ENCODE data around the gene DOCK10.

Gene DOCK10

GRCh38 chr2:224909885-224910573 is 132.2 kb downstream of the DOCK10 start:
- Histone ChIP-seq H3K4me1 (ENCODE audit: control insufficient read depth, insufficient read depth, low read length, poor library complexity, severe bottlenecking) (peaks cover 12% of the 10 kb centered on the region), H3K4me3 (ENCODE audit: insufficient read depth, low read depth, low read length, poor library complexity, severe bottlenecking) (no peak overlapping the region), H3K27ac (ENCODE audit: insufficient read depth, low read length, poor library complexity, severe bottlenecking) (no peak overlapping the region), H3K9me3 (ENCODE audit: control insufficient read depth, low read length) (no peaks in the 10 kb centered on the region), H3K27me3 (replicated peaks; ENCODE audit: control insufficient read depth, insufficient read depth, low read length, poor library complexity, severe bottlenecking) (no peaks in the 10 kb centered on the region), H3K36me3 (ENCODE audit: control insufficient read depth, insufficient read depth, low read length) (peaks cover 11% of the 10 kb centered on the region)
- peak in 2 of 3 donors; percentile 6 to 15 for DNase-seq

GRCh38 chr2:224908818-224909217 is 133.4 kb downstream of the DOCK10 start:
- Histone ChIP-seq H3K27ac (ENCODE audit: insufficient read depth, low read length, poor library complexity, severe bottlenecking) (no peak overlapping the region), H3K36me3 (ENCODE audit: control insufficient read depth, insufficient read depth, low read length) (peaks cover 11% of the 10 kb centered on the region), H3K4me3 (ENCODE audit: insufficient read depth, low read depth, low read length, poor library complexity, severe bottlenecking) (no peak overlapping the region), H3K27me3 (replicated peaks; ENCODE audit: control insufficient read depth, insufficient read depth, low read length, poor library complexity, severe bottlenecking) (no peaks in the 10 kb centered on the region), H3K4me1 (ENCODE audit: control insufficient read depth, insufficient read depth, low read length, poor library complexity, severe bottlenecking) (peaks cover 12% of the 10 kb centered on the region), H3K9me3 (ENCODE audit: control insufficient read depth, low read length) (no peaks in the 10 kb centered on the region)
- no peak for DNase-seq

- Histone ChIP-seq H3K4me3 (ENCODE audit: insufficient read depth, low read depth, low read length, poor library complexity, severe bottlenecking) (no peak overlapping the region), H3K36me3 (ENCODE audit: control insufficient read depth, insufficient read depth, low read length) (peaks cover 12% of the 10 kb centered on the region)
- DNase-seq: no peak
Measured at GRCh38 chr2:224904381-224904780, 137.9 kb downstream of the DOCK10 start.

GRCh38 chr2:224903621-224904020 is 138.6 kb downstream of the DOCK10 start:
- Histone ChIP-seq H3K9me3 (ENCODE audit: control insufficient read depth, low read length) (no peaks in the 10 kb centered on the region), H3K36me3 (ENCODE audit: control insufficient read depth, insufficient read depth, low read length) (peaks cover 16% of the 10 kb centered on the region), H3K27me3 (replicated peaks; ENCODE audit: control insufficient read depth, insufficient read depth, low read length, poor library complexity, severe bottlenecking) (no peaks in the 10 kb centered on the region), H3K4me3 (ENCODE audit: insufficient read depth, low read depth, low read length, poor library complexity, severe bottlenecking) (no peak overlapping the region), H3K27ac (ENCODE audit: insufficient read depth, low read length, poor library complexity, severe bottlenecking) (no peak overlapping the region), H3K4me1 (ENCODE audit: control insufficient read depth, insufficient read depth, low read length, poor library complexity, severe bottlenecking) (no peaks in the 10 kb centered on the region)
- DNase-seq: no peak

More at GRCh38 chr2:224904381-224904780, 137.9 kb downstream of the DOCK10 start:
- H3K4me1 ChIP-seq (ENCODE audit: control insufficient read depth, insufficient read depth, low read length, poor library complexity, severe bottlenecking): no peaks in the 10 kb centered on the region
- H3K27ac ChIP-seq (ENCODE audit: insufficient read depth, low read length, poor library complexity, severe bottlenecking): no peak overlapping the region
- H3K27me3 ChIP-seq (replicated peaks; ENCODE audit: control insufficient read depth, insufficient read depth, low read length, poor library complexity, severe bottlenecking): no peaks in the 10 kb centered on the region
- no peaks in the 10 kb centered on the region for H3K9me3 ChIP-seq (ENCODE audit: control insufficient read depth, low read length)

GRCh38 chr2:224901121-224901676 is 141.1 kb downstream of the DOCK10 start:
- H3K4me3 ChIP-seq (ENCODE audit: insufficient read depth, low read depth, low read length, poor library complexity, severe bottlenecking): no peak overlapping the region
- H3K9me3 ChIP-seq (ENCODE audit: control insufficient read depth, low read length): no peaks in the 10 kb centered on the region
- H3K36me3 ChIP-seq (ENCODE audit: control insufficient read depth, insufficient read depth, low read length): peaks cover 17% of the 10 kb centered on the region
- no peak overlapping the region for H3K27ac ChIP-seq (ENCODE audit: insufficient read depth, low read length, poor library complexity, severe bottlenecking)
- H3K4me1 ChIP-seq (ENCODE audit: control insufficient read depth, insufficient read depth, low read length, poor library complexity, severe bottlenecking): no peaks in the 10 kb centered on the region
- H3K27me3 ChIP-seq (replicated peaks; ENCODE audit: control insufficient read depth, insufficient read depth, low read length, poor library complexity, severe bottlenecking): no peaks in the 10 kb centered on the region
- DNase-seq: no peak

- no peaks in the 10 kb centered on the region for H3K27me3 ChIP-seq (replicated peaks; ENCODE audit: control insufficient read depth, insufficient read depth, low read length, poor library complexity, severe bottlenecking)
- no peak overlapping the region for H3K27ac ChIP-seq (ENCODE audit: insufficient read depth, low read length, poor library complexity, severe bottlenecking)
- H3K36me3 ChIP-seq (ENCODE audit: control insufficient read depth, insufficient read depth, low read length): peaks cover 16% of the 10 kb centered on the region
- no peak overlapping the region for H3K4me3 ChIP-seq (ENCODE audit: insufficient read depth, low read depth, low read length, poor library complexity, severe bottlenecking)
- H3K9me3 ChIP-seq (ENCODE audit: control insufficient read depth, low read length): no peaks in the 10 kb centered on the region
- no peaks in the 10 kb centered on the region for H3K4me1 ChIP-seq (ENCODE audit: control insufficient read depth, insufficient read depth, low read length, poor library complexity, severe bottlenecking)
- DNase-seq: no peak
Measured at GRCh38 chr2:224895377-224895776, 146.9 kb downstream of the DOCK10 start.

- H3K4me1 ChIP-seq (ENCODE audit: control insufficient read depth, insufficient read depth, low read length, poor library complexity, severe bottlenecking): no peaks in the 10 kb centered on the region
- H3K27me3 ChIP-seq (replicated peaks; ENCODE audit: control insufficient read depth, insufficient read depth, low read length, poor library complexity, severe bottlenecking): no peaks in the 10 kb centered on the region
- H3K27ac ChIP-seq (ENCODE audit: insufficient read depth, low read length, poor library complexity, severe bottlenecking): no peak overlapping the region
- no peaks in the 10 kb centered on the region for H3K9me3 ChIP-seq (ENCODE audit: control insufficient read depth, low read length)
- DNase-seq: no peak
- H3K36me3 ChIP-seq (ENCODE audit: control insufficient read depth, insufficient read depth, low read length): peaks cover 16% of the 10 kb centered on the region
- no peak overlapping the region for H3K4me3 ChIP-seq (ENCODE audit: insufficient read depth, low read depth, low read length, poor library complexity, severe bottlenecking)
Measured at GRCh38 chr2:224894356-224894755, 147.9 kb downstream of the DOCK10 start.

- no peaks in the 10 kb centered on the region for H3K4me1 ChIP-seq (ENCODE audit: control insufficient read depth, insufficient read depth, low read length, poor library complexity, severe bottlenecking)
- peaks cover 15% of the 10 kb centered on the region for H3K36me3 ChIP-seq (ENCODE audit: control insufficient read depth, insufficient read depth, low read length)
- H3K9me3 ChIP-seq (ENCODE audit: control insufficient read depth, low read length): no peaks in the 10 kb centered on the region
- no peak overlapping the region for H3K27ac ChIP-seq (ENCODE audit: insufficient read depth, low read length, poor library complexity, severe bottlenecking)
- DNase-seq: no peak
- no peak overlapping the region for H3K4me3 ChIP-seq (ENCODE audit: insufficient read depth, low read depth, low read length, poor library complexity, severe bottlenecking)
- no peaks in the 10 kb centered on the region for H3K27me3 ChIP-seq (replicated peaks; ENCODE audit: control insufficient read depth, insufficient read depth, low read length, poor library complexity, severe bottlenecking)
Measured at GRCh38 chr2:224893848-224894247, 148.4 kb downstream of the DOCK10 start.

GRCh38 chr2:224892574-224893204 is 149.6 kb downstream of the DOCK10 start:
- H3K4me1 ChIP-seq (ENCODE audit: control insufficient read depth, insufficient read depth, low read length, poor library complexity, severe bottlenecking): no peaks in the 10 kb centered on the region
- no peak for DNase-seq
- no peaks in the 10 kb centered on the region for H3K9me3 ChIP-seq (ENCODE audit: control insufficient read depth, low read length)
- H3K36me3 ChIP-seq (ENCODE audit: control insufficient read depth, insufficient read depth, low read length): peaks cover 17% of the 10 kb centered on the region
- H3K27me3 ChIP-seq (replicated peaks; ENCODE audit: control insufficient read depth, insufficient read depth, low read length, poor library complexity, severe bottlenecking): no peaks in the 10 kb centered on the region
- H3K27ac ChIP-seq (ENCODE audit: insufficient read depth, low read length, poor library complexity, severe bottlenecking): no peak overlapping the region
- H3K4me3 ChIP-seq (ENCODE audit: insufficient read depth, low read depth, low read length, poor library complexity, severe bottlenecking): no peak overlapping the region

GRCh38 chr2:224890372-224890771 is 151.9 kb downstream of the DOCK10 start:
- no peak for DNase-seq
- H3K27me3 ChIP-seq (replicated peaks; ENCODE audit: control insufficient read depth, insufficient read depth, low read length, poor library complexity, severe bottlenecking): no peaks in the 10 kb centered on the region
- H3K27ac ChIP-seq (ENCODE audit: insufficient read depth, low read length, poor library complexity, severe bottlenecking): no peak overlapping the region
- peaks cover 25% of the 10 kb centered on the region for H3K36me3 ChIP-seq (ENCODE audit: control insufficient read depth, insufficient read depth, low read length)
- no peaks in the 10 kb centered on the region for H3K4me1 ChIP-seq (ENCODE audit: control insufficient read depth, insufficient read depth, low read length, poor library complexity, severe bottlenecking)
- H3K9me3 ChIP-seq (ENCODE audit: control insufficient read depth, low read length): no peaks in the 10 kb centered on the region
- no peak overlapping the region for H3K4me3 ChIP-seq (ENCODE audit: insufficient read depth, low read depth, low read length, poor library complexity, severe bottlenecking)
